Femur (tissue), 1 donor: ENCODE results near the gene FAM81B.

Experiments
- DNase-seq: peaks from one replicate; pipeline ENCODE4 v3.0.0-alpha.2; 2017

Gene FAM81B

GRCh38 chr5:95486191-95486590, 95.0 kb downstream of the FAM81B start:
- DNase-seq: no peak

- no peak for DNase-seq
Observed at GRCh38 chr5:95487880-95488279, 96.7 kb downstream of the FAM81B start.
